ENCODE data around the gene RAD21L1.

The RAD21L1 gene

DNA sequence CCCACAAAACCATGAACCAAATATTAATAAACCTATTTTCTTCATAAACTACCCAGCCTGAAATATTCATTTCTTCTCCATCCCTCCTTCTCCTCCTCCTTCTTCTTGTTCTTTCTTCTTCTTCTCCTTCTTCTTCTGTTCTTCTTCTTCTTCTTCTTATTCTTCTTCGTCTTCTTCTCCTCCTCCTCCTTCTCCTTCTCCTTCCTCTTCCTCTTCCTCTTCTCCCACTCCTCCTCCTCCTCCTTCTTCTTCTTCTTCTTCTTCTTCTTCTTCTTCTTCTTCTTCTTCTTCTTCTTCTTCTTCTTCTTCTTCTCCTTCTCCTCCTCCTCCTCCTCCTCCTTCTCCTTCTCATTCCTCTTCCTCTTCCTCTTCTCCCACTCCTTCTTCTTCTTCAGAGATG lies 36.0 kb upstream of the RAD21L1 start:
- no peak for TF ChIP-seq CTCF (IDR thresholded peaks at IDR 0.05; ENCODE audit: low read depth, low read length)

DNA sequence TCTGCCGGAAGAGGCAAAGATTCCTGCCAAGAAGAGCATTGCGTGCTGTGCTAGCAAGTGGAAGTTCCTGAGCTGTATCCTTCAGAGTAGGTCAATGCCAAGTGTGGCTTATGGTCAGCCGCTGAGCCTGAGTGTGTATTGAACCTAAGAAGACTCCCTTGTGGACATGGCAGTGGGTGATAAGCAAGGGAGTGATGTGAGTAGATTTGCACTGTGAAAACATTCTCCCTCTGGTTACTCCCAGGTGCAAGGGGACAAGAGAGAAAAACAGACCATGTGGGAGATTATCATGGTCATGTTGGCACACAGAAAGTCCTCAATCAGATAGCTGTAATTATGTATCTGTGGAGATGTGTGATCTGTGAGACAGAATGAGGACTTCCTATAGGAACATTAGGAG lies 35.0 kb upstream of the RAD21L1 start:
- TF ChIP-seq CTCF (IDR thresholded peaks at IDR 0.05; ENCODE audit: low read depth, low read length), result no peak
- H3K4me3 ChIP-seq (ENCODE audit: low read depth, low read length), result no peak overlapping the region

More for the DNA sequence above, 36.0 kb upstream of the RAD21L1 start:
- no peak overlapping the region for H3K4me3 ChIP-seq (ENCODE audit: low read depth, low read length)

- TF ChIP-seq CTCF (IDR thresholded peaks at IDR 0.05; ENCODE audit: low read depth, low read length), result no peak
- H3K4me3 ChIP-seq (ENCODE audit: low read depth, low read length), result no peak overlapping the region
Observed at GRCh38 chr20:1191299-1191698, 34.5 kb upstream of the RAD21L1 start.

DNA sequence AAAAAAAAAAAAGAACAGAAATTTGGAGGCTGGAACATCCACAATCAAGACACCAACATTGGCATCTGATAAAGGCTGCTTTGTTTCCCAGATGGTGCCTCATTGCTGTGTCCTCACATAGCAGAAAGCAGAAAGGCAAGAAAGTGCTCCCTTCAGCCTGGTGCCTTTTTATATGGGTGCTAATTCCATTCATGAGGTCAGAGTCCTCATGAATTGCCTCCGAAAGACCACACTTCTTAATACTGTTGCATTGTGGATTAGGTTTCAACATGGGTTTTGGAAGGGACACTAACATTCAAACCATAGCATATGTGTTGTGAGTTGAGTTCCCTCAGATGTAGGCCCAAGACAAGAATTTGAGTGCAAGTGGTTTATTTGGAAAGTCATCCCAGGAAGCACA lies 30.6 kb upstream of the RAD21L1 start:
- TF ChIP-seq CTCF (IDR thresholded peaks at IDR 0.05; ENCODE audit: low read depth, low read length), result no peak
- H3K4me3 ChIP-seq (ENCODE audit: low read depth, low read length), result no peak overlapping the region

- no peak overlapping the region for H3K4me3 ChIP-seq (ENCODE audit: low read depth, low read length)
- no peak for TF ChIP-seq CTCF (IDR thresholded peaks at IDR 0.05; ENCODE audit: low read depth, low read length)
Observed at GRCh38 chr20:1196634-1197033, 29.2 kb upstream of the RAD21L1 start.

- no peak for TF ChIP-seq CTCF (IDR thresholded peaks at IDR 0.05; ENCODE audit: low read depth, low read length)
- no peak overlapping the region for H3K4me3 ChIP-seq (ENCODE audit: low read depth, low read length)
Observed at GRCh38 chr20:1197801-1198200, 28.0 kb upstream of the RAD21L1 start.

DNA sequence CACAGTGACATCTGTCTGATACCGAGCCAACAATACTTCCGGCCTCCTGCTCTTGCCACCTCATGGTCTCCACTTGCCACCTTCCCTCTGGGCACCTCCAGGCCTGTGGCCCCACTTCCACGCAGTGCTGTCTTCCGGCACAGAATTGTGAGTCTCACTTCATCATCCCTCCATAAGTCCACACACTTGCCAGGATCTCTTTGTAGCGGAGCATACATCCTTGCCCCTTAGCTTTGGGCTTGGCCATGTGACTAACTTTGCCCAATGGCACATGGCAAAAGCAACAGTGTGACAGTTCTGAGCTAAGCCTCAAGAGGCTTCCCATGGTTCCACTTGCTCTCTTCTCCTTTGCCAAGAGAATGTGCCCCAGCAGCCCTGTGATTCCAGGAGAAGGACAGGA lies 27.1 kb upstream of the RAD21L1 start:
- TF ChIP-seq CTCF (IDR thresholded peaks at IDR 0.05; ENCODE audit: low read depth, low read length), result no peak
- H3K4me3 ChIP-seq (ENCODE audit: low read depth, low read length), result no peak overlapping the region
